Measurements from ENCODE around the gene MAT2A. TPM values are rescaled to one million over a fixed set of nuclear protein-coding genes. Genes with fewer than 3 reads are reported as not detected.

MAT2A gene
- total and polyA plus RNA-seq, 2 experiments from 2014 or later: 202 to 379 TPM

- Histone ChIP-seq H2AFZ (no peak overlapping the region), H3K9me2 (replicated peaks; ENCODE audit: insufficient read depth) (no peaks in the 10 kb centered on the region), H4K20me1 (ENCODE audit: insufficient read depth, poor library complexity, severe bottlenecking) (no peaks in the 10 kb centered on the region), H3K27ac (no peak overlapping the region), H3K4me3 (no peak overlapping the region), H3K79me2 (peaks cover 24% of the 10 kb centered on the region), H3K36me3 (replicated peaks; ENCODE audit: insufficient read depth, low read depth) (no peaks in the 10 kb centered on the region), H3K27me3 (no peaks in the 10 kb centered on the region), H3K9me3 (ENCODE audit: low read depth) (no peaks in the 10 kb centered on the region), H3K4me1 (ENCODE audit: insufficient read depth) (peaks cover 41% of the 10 kb centered on the region), H3K4me2 (no peak overlapping the region)
- TF ChIP-seq, protein P1, sequence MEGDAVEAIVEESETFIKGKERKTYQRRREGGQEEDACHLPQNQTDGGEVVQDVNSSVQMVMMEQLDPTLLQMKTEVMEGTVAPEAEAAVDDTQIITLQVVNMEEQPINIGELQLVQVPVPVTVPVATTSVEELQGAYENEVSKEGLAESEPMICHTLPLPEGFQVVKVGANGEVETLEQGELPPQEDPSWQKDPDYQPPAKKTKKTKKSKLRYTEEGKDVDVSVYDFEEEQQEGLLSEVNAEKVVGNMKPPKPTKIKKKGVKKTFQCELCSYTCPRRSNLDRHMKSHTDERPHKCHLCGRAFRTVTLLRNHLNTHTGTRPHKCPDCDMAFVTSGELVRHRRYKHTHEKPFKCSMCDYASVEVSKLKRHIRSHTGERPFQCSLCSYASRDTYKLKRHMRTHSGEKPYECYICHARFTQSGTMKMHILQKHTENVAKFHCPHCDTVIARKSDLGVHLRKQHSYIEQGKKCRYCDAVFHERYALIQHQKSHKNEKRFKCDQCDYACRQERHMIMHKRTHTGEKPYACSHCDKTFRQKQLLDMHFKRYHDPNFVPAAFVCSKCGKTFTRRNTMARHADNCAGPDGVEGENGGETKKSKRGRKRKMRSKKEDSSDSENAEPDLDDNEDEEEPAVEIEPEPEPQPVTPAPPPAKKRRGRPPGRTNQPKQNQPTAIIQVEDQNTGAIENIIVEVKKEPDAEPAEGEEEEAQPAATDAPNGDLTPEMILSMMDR (IDR thresholded peaks at IDR 0.05; ENCODE audit: poor library complexity): no peak
- TF ChIP-seq EZH2phosphoT487 (IDR thresholded peaks at IDR 0.05; ENCODE audit: low read depth, severe bottlenecking, unreplicated experiment) (no peak), EZH2 (IDR thresholded peaks at IDR 0.05; ENCODE audit: borderline replicate concordance) (no peak)
- DNase-seq (ENCODE audit: low spot score): no peak
- WGBS (ENCODE audit: low lambda C conversion rate, missing lambda C conversion rate): 86% methylated on average over 1 of the region's 1 CpG
Measured at GRCh38 chr2:85582492-85582891, 43.5 kb downstream of the MAT2A start.

GRCh38 chr2:85583667-85584353, 44.8 kb downstream of the MAT2A start:
- H3K27ac ChIP-seq: peak overlapping the region; percentile 83
- H3K4me3 ChIP-seq: peak overlapping the region; percentile 3
- H3K9me2 ChIP-seq (replicated peaks; ENCODE audit: insufficient read depth): no peaks in the 10 kb centered on the region
- no peaks in the 10 kb centered on the region for H3K27me3 ChIP-seq
- H3K36me3 ChIP-seq (replicated peaks; ENCODE audit: insufficient read depth, low read depth): no peaks in the 10 kb centered on the region
- no peaks in the 10 kb centered on the region for H3K9me3 ChIP-seq (ENCODE audit: low read depth)
- H4K20me1 ChIP-seq (ENCODE audit: insufficient read depth, poor library complexity, severe bottlenecking): no peaks in the 10 kb centered on the region
- 55% methylated on average over 15 of the region's 16 CpGs for WGBS (ENCODE audit: low lambda C conversion rate, missing lambda C conversion rate)
- peaks cover 30% of the 10 kb centered on the region for H3K4me1 ChIP-seq (ENCODE audit: insufficient read depth)
- H2AFZ ChIP-seq: peak overlapping the region; percentile 32
- DNase-seq (ENCODE audit: low spot score): no peak
- peaks cover 16% of the 10 kb centered on the region for H3K79me2 ChIP-seq
- TF ChIP-seq, protein P1 (IDR thresholded peaks at IDR 0.05; ENCODE audit: poor library complexity): no peak
- TF ChIP-seq EZH2phosphoT487 (IDR thresholded peaks at IDR 0.05; ENCODE audit: low read depth, severe bottlenecking, unreplicated experiment) (no peak), EZH2 (IDR thresholded peaks at IDR 0.05; ENCODE audit: borderline replicate concordance) (no peak)
- peak overlapping the region; percentile 83 for H3K4me2 ChIP-seq

DNA sequence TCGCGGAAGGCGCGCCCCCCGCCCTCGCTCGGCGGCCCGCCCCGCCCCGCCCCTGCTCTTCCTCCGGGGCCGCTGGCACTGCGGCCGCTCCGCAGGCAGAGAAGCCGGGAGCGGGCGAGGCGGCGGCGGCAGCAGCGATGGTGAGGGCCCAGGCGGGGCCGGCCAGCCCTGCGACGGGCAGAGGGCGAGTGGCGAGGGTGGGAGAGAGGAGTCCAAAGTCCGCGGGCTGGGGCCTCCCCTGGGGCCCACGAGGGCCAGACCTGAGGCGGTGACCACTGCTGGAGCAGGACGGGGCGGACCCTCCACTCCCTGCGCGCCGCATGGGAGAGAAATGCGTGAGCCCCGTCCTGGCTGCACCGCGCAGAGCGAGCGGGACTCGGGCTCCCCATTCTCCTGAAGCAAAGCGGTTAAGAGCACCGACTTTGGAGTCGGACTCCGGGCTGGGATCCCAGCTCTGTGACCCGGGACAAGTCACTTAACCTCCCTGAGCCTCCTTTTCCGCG, 45.4 kb downstream of the MAT2A start, which contains the start of gene VAMP5:
VAMP5 (plus strand) TSS at position 78 of the 503 bp plus-strand sequence; CDS start at position 138, 60 bp downstream.
- H3K36me3 ChIP-seq (replicated peaks; ENCODE audit: insufficient read depth, low read depth): no peaks in the 10 kb centered on the region
- peak within 1 kb of the TSS; percentile 83 for H3K4me2 ChIP-seq
- H2AFZ ChIP-seq: peak within 1 kb of the TSS; percentile 32
- TF ChIP-seq, protein P1 (IDR thresholded peaks at IDR 0.05; ENCODE audit: poor library complexity): no peak
- TF ChIP-seq EZH2 (IDR thresholded peaks at IDR 0.05; ENCODE audit: borderline replicate concordance): no peak
- no peak for TF ChIP-seq EZH2phosphoT487 (IDR thresholded peaks at IDR 0.05; ENCODE audit: low read depth, severe bottlenecking, unreplicated experiment)
- peak; percentile 80 for DNase-seq (ENCODE audit: low spot score)
- H3K4me3 ChIP-seq: peak within 1 kb of the TSS; percentile 3
- peaks cover 10% of the 10 kb centered on the region for H3K79me2 ChIP-seq
- H3K27me3 ChIP-seq: no peaks in the 10 kb centered on the region
- no peaks in the 10 kb centered on the region for H3K9me3 ChIP-seq (ENCODE audit: low read depth)
- 13% methylated on average over 30 of the region's 52 CpGs for WGBS (ENCODE audit: low lambda C conversion rate, missing lambda C conversion rate)
- peak within 1 kb of the TSS; percentile 83 for H3K27ac ChIP-seq
- H3K4me1 ChIP-seq (ENCODE audit: insufficient read depth): peaks cover 24% of the 10 kb centered on the region
- no peaks in the 10 kb centered on the region for H3K9me2 ChIP-seq (replicated peaks; ENCODE audit: insufficient read depth)
- H4K20me1 ChIP-seq (ENCODE audit: insufficient read depth, poor library complexity, severe bottlenecking): no peaks in the 10 kb centered on the region
